Measurements from ENCODE around the gene AQP10.

GRCh38 chr1:154349121-154349520 is 28.2 kb downstream of the AQP10 start:
- no peak for TF ChIP-seq EP300 (IDR thresholded peaks at IDR 0.05)
- no peak for TF ChIP-seq CTCF (IDR thresholded peaks at IDR 0.05)
